HEK293 (cell line): ENCODE data around the gene C9orf43.
A peak's percentile ranks its signal among the peaks of the same experiment; 100 is the strongest.

ENCODE experiments used
- BCL11A ChIP-seq: fragments of 450-650 bp; formaldehyde crosslinking; IDR thresholded peaks from 2 replicates; pipeline ENCODE4 v1.5.1; 2016; ENCODE audit warnings: low read depth, missing biosample characterization, missing genetic modification characterization
- KLF16 ChIP-seq: fragments of 450-650 bp; formaldehyde crosslinking; IDR thresholded peaks from 2 replicates; pipeline ENCODE4 v1.5.1; 2017; ENCODE audit warnings: missing biosample characterization, missing genetic modification characterization
- KLF8 ChIP-seq: fragments of 450-650 bp; formaldehyde crosslinking; IDR thresholded peaks from 2 replicates; pipeline ENCODE4 v1.5.1; 2016; ENCODE audit warnings: missing biosample characterization, missing genetic modification characterization
- PRDM2 ChIP-seq: fragments of 450-650 bp; formaldehyde crosslinking; IDR thresholded peaks from 2 replicates; pipeline ENCODE4 v1.5.1; 2016; ENCODE audit warnings: missing biosample characterization, missing genetic modification characterization, borderline replicate concordance
- REPIN1 ChIP-seq: fragments of 450-650 bp; formaldehyde crosslinking; IDR thresholded peaks from 2 replicates; pipeline ENCODE4 v1.5.1; 2017; ENCODE audit warnings: missing biosample characterization, missing genetic modification characterization, low read depth
- TRIM28 ChIP-seq: IDR thresholded peaks from 2 replicates; pipeline ENCODE4 v1.6.1; 2011; ENCODE audit warnings: low read length, control low read depth, borderline replicate concordance
- ZBTB11 ChIP-seq: fragments of 450-650 bp; formaldehyde crosslinking; conservative IDR thresholded peaks from 2 replicates; pipeline ENCODE4 v1.5.1; 2016; ENCODE audit warnings: low read depth, missing biosample characterization, missing genetic modification characterization
- ZBTB20 ChIP-seq: fragments of 450-650 bp; formaldehyde crosslinking; IDR thresholded peaks from 2 replicates; pipeline ENCODE4 v1.5.1; 2016; ENCODE audit warnings: missing biosample characterization, missing genetic modification characterization
- ZNF138 ChIP-seq: fragments of 450-650 bp; formaldehyde crosslinking; IDR thresholded peaks from 2 replicates; pipeline ENCODE4 v1.5.1; 2016; ENCODE audit warnings: missing biosample characterization, missing genetic modification characterization, borderline replicate concordance
- ZNF16 ChIP-seq: fragments of 450-650 bp; formaldehyde crosslinking; IDR thresholded peaks from 2 replicates; pipeline ENCODE4 v1.5.1; 2016; ENCODE audit warnings: low read depth, missing biosample characterization, missing genetic modification characterization
- ZNF184 ChIP-seq: fragments of 450-650 bp; IDR thresholded peaks from 2 replicates; pipeline ENCODE4 v1.5.1; 2018; ENCODE audit warnings: missing biosample characterization, mild to moderate bottlenecking, missing genetic modification characterization
- ZNF214 ChIP-seq: fragments of 450-650 bp; formaldehyde crosslinking; IDR thresholded peaks from 2 replicates; pipeline ENCODE4 v1.5.1; 2017; ENCODE audit warnings: missing biosample characterization, mild to moderate bottlenecking, missing genetic modification characterization, borderline replicate concordance
- ZNF48 ChIP-seq: fragments of 450-650 bp; formaldehyde crosslinking; IDR thresholded peaks from 2 replicates; pipeline ENCODE4 v1.5.1; 2016; ENCODE audit warnings: missing biosample characterization, missing genetic modification characterization
- ZNF513 ChIP-seq: fragments of 450-650 bp; IDR thresholded peaks from 2 replicates; pipeline ENCODE4 v1.5.1; 2018; ENCODE audit warnings: missing biosample characterization, missing genetic modification characterization
- ZNF518A ChIP-seq: fragments of 450-650 bp; formaldehyde crosslinking; conservative IDR thresholded peaks from 2 replicates; pipeline ENCODE4 v1.5.1; 2016; ENCODE audit warnings: low read depth, missing biosample characterization, missing genetic modification characterization
- ZNF623 ChIP-seq: fragments of 450-650 bp; formaldehyde crosslinking; IDR thresholded peaks from 2 replicates; pipeline ENCODE4 v1.5.1; 2016; ENCODE audit warnings: missing biosample characterization, missing genetic modification characterization
- ZNF707 ChIP-seq: fragments of 450-650 bp; formaldehyde crosslinking; IDR thresholded peaks from 2 replicates; pipeline ENCODE4 v1.5.1; 2016; ENCODE audit warnings: missing biosample characterization, missing genetic modification characterization
- TF ChIP-seq, protein P1 (sequence below): fragments of 450-650 bp; formaldehyde crosslinking; IDR thresholded peaks from 2 replicates; pipeline ENCODE4 v1.5.1; 2016; ENCODE audit warnings: missing biosample characterization, missing genetic modification characterization, borderline replicate concordance
- TF ChIP-seq, protein P2 (sequence below): fragments of 450-650 bp; formaldehyde crosslinking; IDR thresholded peaks from 2 replicates; pipeline ENCODE4 v1.5.1; 2016; ENCODE audit warnings: missing biosample characterization, missing genetic modification characterization

The C9orf43 gene

GRCh38 chr9:113463418-113464285 lies 53.1 kb downstream of the C9orf43 start, which contains the start of gene RGS3 (continued):
- TF ChIP-seq ZNF518A (tag by site-specific recombination): no peak
- no peak for TF ChIP-seq ZNF48 (tag by site-specific recombination)
- TF ChIP-seq ZNF513 (tag by site-specific recombination): no peak
- peak; percentile 60; the same call in 1 of the 2 replicates for TF ChIP-seq KLF8 (tag by site-specific recombination)
- TF ChIP-seq ZNF138 (tag by site-specific recombination): no peak
- no peak for TF ChIP-seq REPIN1 (tag by site-specific recombination)
- TF ChIP-seq TRIM28: no peak
- TF ChIP-seq, protein P1, sequence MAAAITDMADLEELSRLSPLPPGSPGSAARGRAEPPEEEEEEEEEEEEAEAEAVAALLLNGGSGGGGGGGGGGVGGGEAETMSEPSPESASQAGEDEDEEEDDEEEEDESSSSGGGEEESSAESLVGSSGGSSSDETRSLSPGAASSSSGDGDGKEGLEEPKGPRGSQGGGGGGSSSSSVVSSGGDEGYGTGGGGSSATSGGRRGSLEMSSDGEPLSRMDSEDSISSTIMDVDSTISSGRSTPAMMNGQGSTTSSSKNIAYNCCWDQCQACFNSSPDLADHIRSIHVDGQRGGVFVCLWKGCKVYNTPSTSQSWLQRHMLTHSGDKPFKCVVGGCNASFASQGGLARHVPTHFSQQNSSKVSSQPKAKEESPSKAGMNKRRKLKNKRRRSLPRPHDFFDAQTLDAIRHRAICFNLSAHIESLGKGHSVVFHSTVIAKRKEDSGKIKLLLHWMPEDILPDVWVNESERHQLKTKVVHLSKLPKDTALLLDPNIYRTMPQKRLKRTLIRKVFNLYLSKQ: no peak
- TF ChIP-seq BCL11A (tag by site-specific recombination): no peak
- TF ChIP-seq ZNF623 (tag by site-specific recombination): no peak
- TF ChIP-seq, protein P2, sequence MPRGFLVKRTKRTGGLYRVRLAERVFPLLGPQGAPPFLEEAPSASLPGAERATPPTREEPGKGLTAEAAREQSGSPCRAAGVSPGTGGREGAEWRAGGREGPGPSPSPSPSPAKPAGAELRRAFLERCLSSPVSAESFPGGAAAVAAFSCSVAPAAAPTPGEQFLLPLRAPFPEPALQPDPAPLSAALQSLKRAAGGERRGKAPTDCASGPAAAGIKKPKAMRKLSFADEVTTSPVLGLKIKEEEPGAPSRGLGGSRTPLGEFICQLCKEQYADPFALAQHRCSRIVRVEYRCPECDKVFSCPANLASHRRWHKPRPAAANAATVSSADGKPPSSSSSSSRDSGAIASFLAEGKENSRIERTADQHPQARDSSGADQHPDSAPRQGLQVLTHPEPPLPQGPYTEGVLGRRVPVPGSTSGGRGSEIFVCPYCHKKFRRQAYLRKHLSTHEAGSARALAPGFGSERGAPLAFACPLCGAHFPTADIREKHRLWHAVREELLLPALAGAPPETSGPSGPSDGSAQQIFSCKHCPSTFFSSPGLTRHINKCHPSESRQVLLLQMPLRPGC (tag by site-specific recombination): no peak
- peak; percentile 61; the same call in 1 of the 2 replicates for TF ChIP-seq ZBTB20 (tag by site-specific recombination)
- no peak for TF ChIP-seq ZNF184
- no peak for TF ChIP-seq ZNF707 (tag by site-specific recombination)
- no peak for TF ChIP-seq PRDM2 (tag by site-specific recombination)
- no peak for TF ChIP-seq KLF16 (tag by site-specific recombination)
- no peak; the same call in 1 of the 2 replicates for TF ChIP-seq ZBTB11 (tag by site-specific recombination)
- TF ChIP-seq ZNF214 (tag by site-specific recombination): no peak
- TF ChIP-seq ZNF16 (tag by site-specific recombination): no peak
